RPMI7951 (cell line): ENCODE data around the gene TMPRSS2. TPM values are rescaled to one million over a fixed set of nuclear protein-coding genes. Genes with fewer than 3 reads are reported as not detected.
"Not testable (repeated sequence)": the region's sequence is repeated elsewhere in the genome, so short reads cannot be mapped to it uniquely, and the experiment has no call there.

ENCODE experiments used
- DNase-seq: peaks from one replicate; pipeline ENCODE4 v3.0.0-alpha.2; 2012; ENCODE audit warnings: low read depth
- total RNA-seq: library from RNA; depleted of rRNA; stranded (reverse); fragments of >200 nt; shearing (Covaris generic); gene quantifications from 2 replicates; pipeline ENCODE4 v1.2.3, GENCODE V29; 2014; rRNA removed

Gene TMPRSS2
- total RNA-seq, 1 experiment from 2014 or later, result not detected

- DNase-seq, result no peak
Measured at GRCh38 chr21:41426676-41427404, 81.1 kb downstream of the TMPRSS2 start.

- DNase-seq, result peak; percentile 49
Measured at GRCh38 chr21:41425954-41426675, 81.8 kb downstream of the TMPRSS2 start, which contains the start of gene MX1. Gene MX1, plus strand, starts transcription at chr21:41426239. Its CDS starts 5,832 bp downstream, at chr21:41432071.

DNA sequence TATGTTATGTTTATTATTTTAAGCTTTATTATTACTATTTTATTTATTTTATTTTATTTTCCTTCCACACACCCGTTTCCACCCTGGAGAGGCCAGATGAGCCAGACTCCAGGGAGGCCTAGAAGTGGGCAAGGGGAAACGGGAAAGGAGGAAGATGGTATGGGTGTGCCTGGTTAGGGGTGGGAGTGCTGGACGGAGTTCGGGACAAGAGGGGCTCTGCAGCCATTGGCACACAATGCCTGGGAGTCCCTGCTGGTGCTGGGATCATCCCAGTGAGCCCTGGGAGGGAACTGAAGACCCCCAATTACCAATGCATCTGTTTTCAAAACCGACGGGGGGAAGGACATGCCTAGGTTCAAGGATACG lies 82.4 kb downstream of the TMPRSS2 start:
- no peak for DNase-seq

GRCh38 chr21:41423305-41423636 lies 84.7 kb downstream of the TMPRSS2 start:
- not testable (repeated sequence) for DNase-seq

DNA sequence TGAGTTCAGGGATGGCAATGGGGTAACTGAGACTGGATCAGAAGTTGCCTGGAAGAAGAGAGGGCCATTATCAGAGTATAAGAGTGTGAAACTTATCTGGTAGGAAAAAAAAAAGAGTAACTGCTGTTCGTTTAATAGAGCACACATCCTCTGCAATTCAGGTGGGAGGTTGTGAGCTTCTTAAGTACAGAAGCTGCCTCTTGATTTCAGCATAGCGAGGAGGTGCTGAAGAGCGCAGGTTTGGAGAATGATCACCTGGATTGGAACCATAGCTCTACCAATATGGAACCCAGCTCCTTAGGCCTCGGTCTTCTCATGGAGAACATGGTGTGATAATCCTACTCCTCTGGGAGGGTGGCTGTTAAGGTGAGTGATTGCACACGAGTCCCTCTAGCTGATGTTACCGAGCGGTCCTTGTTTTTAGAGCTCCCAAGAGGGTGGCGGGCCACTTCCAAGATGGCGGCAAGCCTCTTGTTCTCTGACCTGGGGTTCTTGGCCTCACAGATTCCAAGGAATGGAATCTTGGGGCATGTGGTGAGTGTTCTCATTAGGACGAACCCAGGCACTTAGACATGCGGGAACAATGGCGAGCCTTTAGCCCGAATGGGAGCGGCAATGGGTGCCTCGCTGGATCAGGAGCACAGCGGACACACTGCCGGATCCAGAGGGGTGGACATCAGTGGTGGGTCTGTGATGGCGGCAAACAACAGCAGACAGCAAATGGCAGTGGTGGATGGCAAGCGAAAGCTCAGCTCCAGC lies 85.2 kb downstream of the TMPRSS2 start:
- no peak for DNase-seq

DNA sequence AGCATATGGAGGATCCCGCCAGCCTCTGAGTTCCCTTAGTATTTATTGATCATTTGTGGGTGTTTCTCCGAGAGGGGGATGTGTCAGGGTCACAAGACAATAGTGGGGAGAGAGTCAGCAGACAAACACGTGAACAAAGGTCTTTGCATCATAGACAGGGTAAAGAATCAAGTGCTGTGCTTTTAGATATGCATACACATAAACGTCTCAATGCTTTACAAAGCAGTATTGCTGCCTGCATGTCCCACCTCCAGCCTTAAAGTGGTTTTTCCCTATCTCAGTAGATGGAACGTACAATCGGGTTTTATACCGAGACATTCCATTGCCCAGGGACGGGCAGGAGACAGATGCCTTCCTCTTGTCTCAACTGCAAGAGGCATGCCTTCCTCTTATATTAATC lies 87.0 kb downstream of the TMPRSS2 start:
- DNase-seq, result not testable (repeated sequence)

DNA sequence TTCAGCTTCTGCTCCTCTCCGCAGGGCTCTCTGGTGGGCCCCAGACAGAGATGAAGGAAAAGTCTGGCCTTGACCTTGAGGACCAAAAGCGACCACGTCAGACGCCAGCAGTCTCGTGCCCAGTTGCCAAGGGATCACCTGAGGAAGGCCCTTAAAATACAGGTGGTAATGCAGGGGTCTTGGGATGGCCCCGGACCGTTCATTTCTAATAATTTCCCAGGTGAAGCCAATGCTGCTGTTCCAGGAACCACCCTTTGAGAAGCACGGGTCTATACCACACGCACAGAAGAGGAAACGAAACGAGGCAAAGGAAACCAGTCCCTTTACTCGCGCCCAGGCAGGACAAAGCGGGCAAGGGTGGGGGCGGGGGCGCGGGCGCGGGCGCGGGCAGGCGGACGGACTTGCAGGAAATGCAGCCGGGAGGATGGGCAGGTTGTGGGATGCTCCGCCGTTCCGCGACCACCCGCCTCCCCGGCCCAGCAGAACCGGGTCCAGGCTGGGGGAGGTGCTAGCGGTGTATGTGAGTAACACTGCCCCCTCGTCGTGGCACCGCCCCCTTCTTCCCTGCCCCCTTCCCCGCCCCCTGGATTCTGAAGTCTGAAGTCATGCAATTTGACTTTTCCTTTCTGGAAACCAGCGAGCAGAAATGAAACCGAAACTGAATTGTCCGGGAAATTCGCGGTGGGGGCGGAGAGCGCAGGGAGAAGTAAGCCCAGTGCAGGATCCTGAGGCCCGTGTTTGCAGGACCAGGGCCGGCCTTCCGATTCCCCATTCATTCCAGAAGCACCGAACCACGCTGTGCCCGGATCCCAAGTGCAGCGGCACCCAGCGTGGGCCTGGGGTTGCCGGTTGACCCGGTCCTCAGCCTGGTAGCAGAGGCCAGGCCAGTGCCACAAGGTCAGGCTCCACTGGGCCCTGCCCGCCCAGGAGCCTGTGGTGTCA lies 87.8 kb downstream of the TMPRSS2 start:
- DNase-seq, result peak; percentile 90

- no peak for DNase-seq
Measured at GRCh38 chr21:41418956-41419680, 88.8 kb downstream of the TMPRSS2 start.

- no peak for DNase-seq
Measured at GRCh38 chr21:41418393-41418792, 89.6 kb downstream of the TMPRSS2 start.

DNA sequence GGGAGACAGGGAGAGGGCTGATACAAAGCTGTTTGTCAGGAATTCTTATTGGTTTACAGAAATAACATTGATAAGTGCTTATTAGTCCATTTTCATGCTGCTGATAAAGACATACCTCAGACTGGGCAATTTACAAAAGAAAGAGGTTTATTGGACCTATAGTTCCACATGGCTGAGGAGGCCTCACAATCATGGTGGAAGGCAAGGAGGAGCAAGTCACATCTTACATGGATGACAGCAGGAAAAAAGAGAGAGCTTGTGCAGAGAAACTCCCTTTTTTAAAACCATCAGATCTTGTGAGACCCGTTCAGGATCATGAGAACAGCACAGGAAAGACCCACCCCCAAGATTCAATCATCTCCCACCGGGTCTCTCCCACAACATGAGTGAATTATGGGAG lies 90.5 kb downstream of the TMPRSS2 start:
- not testable (repeated sequence) for DNase-seq

Other genes with a start within 250 kb of the TMPRSS2 start
- gene FAM3B, start 191.4 kb downstream of the TMPRSS2 start, total RNA-seq, result 0.10 TPM in 1 of 2 replicates, not detected in the other
- 105 and 115 TPM in 2 replicates for gene MX2, start 146.1 kb downstream of the TMPRSS2 start, total RNA-seq
- gene MX1, start 81.9 kb downstream of the TMPRSS2 start, total RNA-seq, result 12.3 and 15.4 TPM in 2 replicates